ENCODE measurements around the gene C10orf90.

The C10orf90 gene

DNA sequence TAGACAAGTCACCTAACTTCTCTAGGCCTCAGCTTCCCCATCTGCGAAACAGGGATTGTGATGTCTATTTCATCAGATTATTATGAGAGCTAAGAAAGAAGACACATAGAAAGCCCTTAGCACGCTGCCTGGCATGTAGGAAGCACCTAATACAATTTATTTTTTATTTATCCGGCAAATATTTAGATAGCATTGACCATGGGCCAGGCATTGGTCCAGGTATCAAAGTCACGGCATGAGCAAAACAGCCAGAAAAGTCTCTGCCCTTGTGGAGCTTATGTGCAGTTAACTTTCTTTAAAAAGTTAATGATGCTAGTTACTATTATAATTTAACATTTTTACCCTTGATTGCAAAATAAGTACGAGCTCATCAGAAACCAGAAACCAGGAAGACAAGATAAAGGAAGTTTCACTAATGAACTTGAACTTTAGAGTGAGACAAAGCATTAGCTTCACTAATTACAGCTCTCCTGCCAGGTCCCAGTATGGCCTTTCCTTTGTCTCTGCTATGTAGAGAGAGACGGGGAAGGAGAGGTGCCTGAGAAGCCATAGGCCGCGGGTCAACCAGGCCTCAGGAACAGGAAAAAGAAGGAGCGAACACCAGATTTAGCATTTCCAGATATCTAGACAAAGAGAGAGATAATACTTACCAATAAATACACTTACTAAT lies 142.7 kb downstream of the C10orf90 start:
- H3K9me2 ChIP-seq (replicated peaks; ENCODE audit: control insufficient read depth, low read length): no peaks in the 10 kb centered on the region
- no peaks in the 10 kb centered on the region for H3K79me2 ChIP-seq (ENCODE audit: control insufficient read depth, low read length)
- H3K4me3 ChIP-seq (ENCODE audit: low read length): no peak overlapping the region
- no peaks in the 10 kb centered on the region for H3K4me1 ChIP-seq (ENCODE audit: control insufficient read depth, low read length)
- no peaks in the 10 kb centered on the region for H3F3A ChIP-seq (ENCODE audit: control insufficient read depth, insufficient read depth)
- TF ChIP-seq, protein P1, sequence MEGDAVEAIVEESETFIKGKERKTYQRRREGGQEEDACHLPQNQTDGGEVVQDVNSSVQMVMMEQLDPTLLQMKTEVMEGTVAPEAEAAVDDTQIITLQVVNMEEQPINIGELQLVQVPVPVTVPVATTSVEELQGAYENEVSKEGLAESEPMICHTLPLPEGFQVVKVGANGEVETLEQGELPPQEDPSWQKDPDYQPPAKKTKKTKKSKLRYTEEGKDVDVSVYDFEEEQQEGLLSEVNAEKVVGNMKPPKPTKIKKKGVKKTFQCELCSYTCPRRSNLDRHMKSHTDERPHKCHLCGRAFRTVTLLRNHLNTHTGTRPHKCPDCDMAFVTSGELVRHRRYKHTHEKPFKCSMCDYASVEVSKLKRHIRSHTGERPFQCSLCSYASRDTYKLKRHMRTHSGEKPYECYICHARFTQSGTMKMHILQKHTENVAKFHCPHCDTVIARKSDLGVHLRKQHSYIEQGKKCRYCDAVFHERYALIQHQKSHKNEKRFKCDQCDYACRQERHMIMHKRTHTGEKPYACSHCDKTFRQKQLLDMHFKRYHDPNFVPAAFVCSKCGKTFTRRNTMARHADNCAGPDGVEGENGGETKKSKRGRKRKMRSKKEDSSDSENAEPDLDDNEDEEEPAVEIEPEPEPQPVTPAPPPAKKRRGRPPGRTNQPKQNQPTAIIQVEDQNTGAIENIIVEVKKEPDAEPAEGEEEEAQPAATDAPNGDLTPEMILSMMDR (IDR thresholded peaks at IDR 0.05; ENCODE audit: low read depth, low read length, poor library complexity, severe bottlenecking): no peak
- TF ChIP-seq EZH2phosphoT487 (IDR thresholded peaks at IDR 0.05; ENCODE audit: borderline replicate concordance, low read length): no peak
- no peak overlapping the region for H3K27ac ChIP-seq (ENCODE audit: low read depth, low read length)
- H3K27me3 ChIP-seq (ENCODE audit: control insufficient read depth, low read length): no peaks in the 10 kb centered on the region
- no peak overlapping the region for H3K4me2 ChIP-seq (ENCODE audit: low read length)
- H4K20me1 ChIP-seq (ENCODE audit: control insufficient read depth, insufficient read depth, low read depth, low read length): no peaks in the 10 kb centered on the region
- H3K36me3 ChIP-seq (ENCODE audit: control insufficient read depth, low read length): no peaks in the 10 kb centered on the region
- no peaks in the 10 kb centered on the region for H3K9me3 ChIP-seq (ENCODE audit: control insufficient read depth, insufficient read depth, low read length)

DNA sequence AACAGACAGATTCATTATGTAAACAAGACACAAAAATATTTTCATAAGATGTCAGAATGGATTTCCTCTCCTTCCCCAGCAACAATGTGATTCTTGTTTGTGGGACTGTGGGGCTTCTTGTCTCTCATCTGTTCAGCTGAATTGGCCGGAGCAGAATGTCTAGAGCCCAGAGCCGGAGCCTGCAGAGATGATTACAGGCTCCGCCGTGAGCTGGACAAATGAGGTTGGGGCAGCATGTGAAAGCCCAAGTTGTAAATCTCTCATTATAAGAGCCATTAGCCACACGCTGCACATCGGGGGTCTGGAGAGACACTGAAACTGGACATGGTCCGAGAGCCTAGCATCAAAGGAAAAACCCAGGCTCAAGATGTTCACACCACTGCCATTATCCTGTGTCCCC lies 145.2 kb downstream of the C10orf90 start:
- Histone ChIP-seq H3K9me2 (replicated peaks; ENCODE audit: control insufficient read depth, low read length) (no peaks in the 10 kb centered on the region), H3K27me3 (ENCODE audit: control insufficient read depth, low read length) (no peaks in the 10 kb centered on the region), H3F3A (ENCODE audit: control insufficient read depth, insufficient read depth) (no peaks in the 10 kb centered on the region), H3K4me2 (ENCODE audit: low read length) (no peak overlapping the region), H3K27ac (ENCODE audit: low read depth, low read length) (no peak overlapping the region), H3K4me1 (ENCODE audit: control insufficient read depth, low read length) (no peaks in the 10 kb centered on the region), H3K79me2 (ENCODE audit: control insufficient read depth, low read length) (no peaks in the 10 kb centered on the region), H3K36me3 (ENCODE audit: control insufficient read depth, low read length) (no peaks in the 10 kb centered on the region), H3K4me3 (ENCODE audit: low read length) (no peak overlapping the region), H4K20me1 (ENCODE audit: control insufficient read depth, insufficient read depth, low read depth, low read length) (no peaks in the 10 kb centered on the region), H3K9me3 (ENCODE audit: control insufficient read depth, insufficient read depth, low read length) (no peaks in the 10 kb centered on the region)
- TF ChIP-seq, protein P1 (IDR thresholded peaks at IDR 0.05; ENCODE audit: low read depth, low read length, poor library complexity, severe bottlenecking): no peak
- TF ChIP-seq EZH2phosphoT487 (IDR thresholded peaks at IDR 0.05; ENCODE audit: borderline replicate concordance, low read length): no peak

DNA sequence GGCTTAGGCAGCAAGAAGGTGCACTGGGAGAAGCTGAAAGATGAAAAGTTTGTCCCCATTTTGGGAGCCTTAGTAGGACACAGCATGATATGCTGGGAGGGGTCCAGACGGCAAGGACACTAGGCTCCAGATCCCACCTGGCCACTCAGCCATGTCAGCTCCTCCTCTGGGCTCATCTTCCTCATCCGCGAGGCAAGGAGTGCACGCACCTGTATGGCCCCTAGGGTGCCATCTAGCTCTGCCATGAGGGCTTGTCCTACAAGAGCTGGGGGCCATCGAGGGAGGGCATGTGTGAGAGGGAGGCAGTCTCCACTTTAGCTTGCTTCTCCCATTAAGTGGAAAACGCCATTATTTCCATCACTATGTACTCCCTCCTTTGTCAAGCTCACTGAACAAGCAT lies 146.0 kb downstream of the C10orf90 start:
- no peak overlapping the region for H3K4me3 ChIP-seq (ENCODE audit: low read length)
- no peaks in the 10 kb centered on the region for H3F3A ChIP-seq (ENCODE audit: control insufficient read depth, insufficient read depth)
- no peaks in the 10 kb centered on the region for H3K9me3 ChIP-seq (ENCODE audit: control insufficient read depth, insufficient read depth, low read length)
- no peak overlapping the region for H3K27ac ChIP-seq (ENCODE audit: low read depth, low read length)
- no peak overlapping the region for H3K4me2 ChIP-seq (ENCODE audit: low read length)
- no peaks in the 10 kb centered on the region for H3K36me3 ChIP-seq (ENCODE audit: control insufficient read depth, low read length)
- no peaks in the 10 kb centered on the region for H3K4me1 ChIP-seq (ENCODE audit: control insufficient read depth, low read length)
- H3K79me2 ChIP-seq (ENCODE audit: control insufficient read depth, low read length): no peaks in the 10 kb centered on the region
- no peaks in the 10 kb centered on the region for H4K20me1 ChIP-seq (ENCODE audit: control insufficient read depth, insufficient read depth, low read depth, low read length)
- no peak for TF ChIP-seq EZH2phosphoT487 (IDR thresholded peaks at IDR 0.05; ENCODE audit: borderline replicate concordance, low read length)
- TF ChIP-seq, protein P1 (IDR thresholded peaks at IDR 0.05; ENCODE audit: low read depth, low read length, poor library complexity, severe bottlenecking): no peak
- no peaks in the 10 kb centered on the region for H3K9me2 ChIP-seq (replicated peaks; ENCODE audit: control insufficient read depth, low read length)
- no peaks in the 10 kb centered on the region for H3K27me3 ChIP-seq (ENCODE audit: control insufficient read depth, low read length)

All from DOHH2 (cell line).